Mucosa of gallbladder (tissue), 1 donor: ENCODE results near the gene MUTYH. TPM values are rescaled to one million over a fixed set of nuclear protein-coding genes. Genes with fewer than 3 reads are reported as not detected.
"Not testable (repeated sequence)": the region's sequence is repeated elsewhere in the genome, so short reads cannot be mapped to it uniquely, and the experiment has no call there.

Source experiments
- DNase-seq: peaks from one replicate; pipeline ENCODE4 v3.0.0-alpha.2; 2020; ENCODE audit warnings: low spot score
- total RNA-seq: library from RNA; stranded (reverse); gene quantifications from one replicate; pipeline ENCODE4 v1.2.1, GENCODE V29; 2021
- donor health status: DM: no; HTN: no; CAD: no.

MUTYH gene
- total RNA-seq, result 30.5 TPM

- peak; percentile 92 for DNase-seq
Observed at GRCh38 chr1:45339789-45340558, at the start of gene MUTYH, which contains the start of gene TOE1. Gene MUTYH, minus strand, starts transcription at chr1:45340440. Its CDS starts 5,935 bp downstream, at chr1:45334505. Gene TOE1, plus strand, starts transcription at chr1:45340170. Its CDS starts 83 bp downstream, at chr1:45340253.

GRCh38 chr1:45386219-45386618 lies 46.0 kb upstream of the MUTYH start:
- DNase-seq, result no peak

GRCh38 chr1:45385302-45385701 lies 45.1 kb upstream of the MUTYH start:
- no peak for DNase-seq

GRCh38 chr1:45384213-45384612 lies 44.0 kb upstream of the MUTYH start:
- DNase-seq, result not testable (repeated sequence)

GRCh38 chr1:45383191-45383590 lies 43.0 kb upstream of the MUTYH start:
- DNase-seq, result no peak

- DNase-seq, result no peak
Observed at GRCh38 chr1:45381243-45381642, 41.0 kb upstream of the MUTYH start.

GRCh38 chr1:45380730-45381129 lies 40.5 kb upstream of the MUTYH start:
- no peak for DNase-seq

- DNase-seq, result no peak
Observed at GRCh38 chr1:45380125-45380524, 39.9 kb upstream of the MUTYH start.

GRCh38 chr1:45379524-45379923 lies 39.3 kb upstream of the MUTYH start:
- no peak for DNase-seq

- DNase-seq, result no peak
Observed at GRCh38 chr1:45378184-45378583, 37.9 kb upstream of the MUTYH start.

GRCh38 chr1:45375104-45376090 lies 35.2 kb upstream of the MUTYH start:
- no peak for DNase-seq

GRCh38 chr1:45373573-45373972 lies 33.3 kb upstream of the MUTYH start:
- DNase-seq, result no peak

- no peak for DNase-seq
Observed at GRCh38 chr1:45370575-45370974, 30.3 kb upstream of the MUTYH start.

- DNase-seq, result no peak
Observed at GRCh38 chr1:45365051-45365450, 24.8 kb upstream of the MUTYH start.

- DNase-seq, result no peak
Observed at GRCh38 chr1:45364294-45364693, 24.1 kb upstream of the MUTYH start.

- DNase-seq, result peak; percentile 30
Observed at GRCh38 chr1:45360981-45361380, 20.7 kb upstream of the MUTYH start.

GRCh38 chr1:45359882-45360513 lies 19.8 kb upstream of the MUTYH start:
- DNase-seq, result peak; percentile 73

- no peak for DNase-seq
Observed at GRCh38 chr1:45356186-45356585, 15.9 kb upstream of the MUTYH start.

- no peak for DNase-seq
Observed at GRCh38 chr1:45355683-45356082, 15.4 kb upstream of the MUTYH start.

GRCh38 chr1:45354838-45355237 lies 14.6 kb upstream of the MUTYH start:
- no peak for DNase-seq

- DNase-seq, result no peak
Observed at GRCh38 chr1:45353685-45354084, 13.4 kb upstream of the MUTYH start.

- no peak for DNase-seq
Observed at GRCh38 chr1:45351508-45351907, 11.3 kb upstream of the MUTYH start.
